ENCODE data around the gene DAB1. TPM values are rescaled to one million over a fixed set of nuclear protein-coding genes. Genes with fewer than 3 reads are reported as not detected.

Gene DAB1
- total and polyA plus RNA-seq, 2 of the 8 experiments (the other 6 are each of a cell fraction or from before 2014, with no cell fraction given) = 4.4 to 11.8 TPM

DNA sequence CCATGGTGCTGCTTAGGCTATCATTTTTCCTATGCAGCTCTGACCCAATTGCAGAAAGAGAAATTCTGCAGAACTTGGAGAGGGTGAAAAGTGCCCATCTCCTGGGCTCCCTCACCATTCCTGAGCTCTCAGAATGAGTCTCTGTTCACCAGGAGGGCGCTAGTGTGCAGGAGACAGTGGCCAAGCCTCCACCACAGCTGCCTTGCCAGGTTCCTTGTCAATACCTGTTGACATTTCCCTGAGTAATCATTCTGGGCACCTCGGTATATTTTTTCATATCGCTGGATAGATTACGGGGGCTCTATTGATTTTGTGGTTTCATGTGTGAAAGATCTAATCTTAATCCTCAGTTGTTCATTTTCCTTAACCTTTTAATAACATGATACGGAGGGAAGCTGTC lies 445.0 kb downstream of the DAB1 start (continued):
- TF ChIP-seq RAD21 (IDR thresholded peaks at IDR 0.05 in 1 of 2, conservative IDR thresholded peaks at IDR 0.05 in 1 of 2; ENCODE audit: low read depth in 2 of 2, low read length in 2 of 2) = peak; percentile 42 to 49
- TF ChIP-seq POLR2A (IDR thresholded peaks at IDR 0.05; ENCODE audit: control extremely low read depth in 1 of 2, low read depth in 2 of 2, low read length in 2 of 2) = no peak
- no peak for TF ChIP-seq CHD1 (IDR thresholded peaks at IDR 0.05; ENCODE audit: low read depth, low read length)

All from H1 (cell line).